PC-9 (cell line): ENCODE data around the gene SRP14. TPM values are rescaled to one million over a fixed set of nuclear protein-coding genes. Genes with fewer than 3 reads are reported as not detected.
"Not testable (repeated sequence)": the region's sequence is repeated elsewhere in the genome, so short reads cannot be mapped to it uniquely, and the experiment has no call there.

Experiments
- BruUV-seq: library from RNA; stranded (reverse); fragments of 400-500 nt; replicated peaks from 2 replicates; lab custom pipeline; 2021; lab: Mats Ljungman, UMichigan
- CTCF ChIA-PET: fragments of 300-600 bp; sonication (Branson Sonifier 250); formaldehyde crosslinking; loops from one replicate; lab custom pipeline; 2022; ENCODE audit warnings: antibody characterized with exemption; lab: Charles Lee
- POLR2A ChIA-PET: fragments of 300-600 bp; sonication (Branson Sonifier 250); formaldehyde crosslinking; loops from one replicate; lab custom pipeline; 2022; ENCODE audit warnings: antibody characterized with exemption; ENCODE audit not compliant: unreplicated experiment; lab: Charles Lee
- DNase-seq, 2 experiments: peaks; one replicate each; pipeline versions ENCODE4 v3.0.0 to v3.0.0-alpha.2; 2015 to 2022; ENCODE audit warnings: mixed read lengths in 1 of 2
- H2AFZ ChIP-seq: fragments of 200-600 bp; sonication (generic); 2 replicates; pipeline ENCODE4 v1.8.1; 2017; ENCODE audit warnings: antibody characterized with exemption
- H3F3A ChIP-seq: fragments of 200-600 bp; sonication (generic); 2 replicates; pipeline ENCODE4 v1.8.1; 2017; ENCODE audit warnings: antibody characterized with exemption, mild to moderate bottlenecking, low read depth; ENCODE audit not compliant: insufficient read depth
- H3K27ac ChIP-seq: fragments of 200-600 bp; sonication (generic); 2 replicates; pipeline ENCODE4 v1.6.1; 2016; ENCODE audit warnings: mixed run types
- H3K27me3 ChIP-seq: fragments of 200-600 bp; sonication (generic); 2 replicates; pipeline ENCODE4 v1.6.1; 2016; ENCODE audit warnings: low read depth, mixed run types; ENCODE audit not compliant: insufficient read depth
- H3K36me3 ChIP-seq: fragments of 200-600 bp; sonication (generic); 2 replicates; pipeline ENCODE4 v1.6.1; 2016; ENCODE audit warnings: low read depth, mixed run types
- H3K4me1 ChIP-seq: fragments of 200-600 bp; sonication (generic); replicated peaks from 2 replicates; pipeline ENCODE4 v1.6.1; 2016; ENCODE audit warnings: mixed run types; ENCODE audit not compliant: insufficient read depth
- H3K4me2 ChIP-seq: fragments of 200-600 bp; sonication (generic); 2 replicates; pipeline ENCODE4 v1.6.1; 2017; ENCODE audit warnings: mixed run types
- H3K4me3 ChIP-seq: fragments of 200-600 bp; sonication (generic); 2 replicates; pipeline ENCODE4 v1.6.1; 2016; ENCODE audit warnings: mixed run types
- H3K79me2 ChIP-seq: fragments of 200-600 bp; sonication (generic); 2 replicates; pipeline ENCODE4 v1.6.1; 2017; ENCODE audit warnings: low read depth, mixed run types
- H3K9me2 ChIP-seq: fragments of 200-600 bp; sonication (generic); 2 replicates; pipeline ENCODE4 v1.8.1; 2017; ENCODE audit warnings: mild to moderate bottlenecking; ENCODE audit not compliant: insufficient read depth
- H3K9me3 ChIP-seq: fragments of 200-600 bp; sonication (generic); 2 replicates; pipeline ENCODE4 v1.8.1; 2016; ENCODE audit warnings: low read depth; ENCODE audit not compliant: insufficient read depth
- H4K20me1 ChIP-seq: fragments of 200-600 bp; sonication (generic); 2 replicates; pipeline ENCODE4 v1.8.1; 2017; ENCODE audit not compliant: insufficient read depth
- EZH2 ChIP-seq: fragments of 200-600 bp; sonication (generic); IDR thresholded peaks from 2 replicates; pipeline ENCODE4 v1.8.0; 2017; ENCODE audit warnings: antibody characterized with exemption, low read depth
- intact Hi-C: fragments of 100-400 bp; cut with micrococcal nuclease; formaldehyde crosslinking; loops from one replicate; pipeline ENCODE4 v1.10.0; 2022; ENCODE audit not compliant: unreplicated experiment
- total RNA-seq: library from RNA; stranded (reverse); gene quantifications from 2 replicates; pipeline ENCODE4 v1.2.3, GENCODE V29; 2021
- TF ChIP-seq, protein P1 (sequence below): fragments of 200-600 bp; sonication (generic); conservative IDR thresholded peaks from 2 replicates; pipeline ENCODE4 v1.6.1; 2017; ENCODE audit warnings: mixed run types, antibody characterized with exemption, mild to moderate bottlenecking, moderate library complexity

SRP14 gene
- total RNA-seq, 1 experiment from 2014 or later = 196 TPM

DNA sequence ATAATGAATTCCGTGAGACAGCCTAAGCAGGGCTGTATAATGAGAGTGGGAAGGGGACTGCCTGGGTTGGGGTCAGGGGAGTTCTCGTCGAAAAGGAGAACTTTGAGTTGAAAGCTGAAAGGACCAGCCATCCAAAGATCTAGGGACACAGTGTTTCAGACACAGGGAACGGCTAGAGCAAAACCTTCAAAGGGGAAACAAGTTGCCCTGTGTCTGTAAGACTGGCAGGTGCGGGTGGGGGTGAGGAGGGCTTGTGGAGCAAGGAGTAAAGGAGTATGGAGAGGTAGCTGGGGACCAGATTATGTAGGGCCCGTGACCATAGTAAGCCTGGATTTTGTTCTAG, 1.3 kb upstream of the SRP14 start:
- Histone ChIP-seq H3K27ac (no peak overlapping the region), H3K36me3 (0 out of 2 replicates have a peak, but pooled peaks cover 5% of the 10 kb centered on the region), H3K79me2 (peaks cover 24% of the 10 kb centered on the region), H3K9me2 (no peaks in the 10 kb centered on the region), H3K27me3 (no peaks in the 10 kb centered on the region), H2AFZ (no peak overlapping the region), H3F3A (no peaks in the 10 kb centered on the region; the same call in 1 of the 2 replicates), H3K4me2 (peak overlapping the region; percentile 96), H3K4me1 (peaks cover 21% of the 10 kb centered on the region), H4K20me1 (no peaks in the 10 kb centered on the region; the same call in 1 of the 2 replicates), H3K9me3 (no peaks in the 10 kb centered on the region; the same call in 1 of the 2 replicates), H3K4me3 (peak overlapping the region; percentile 84; the same call in 1 of the 2 replicates)
- intact Hi-C loops = no loop called here
- TF ChIP-seq, protein P1, sequence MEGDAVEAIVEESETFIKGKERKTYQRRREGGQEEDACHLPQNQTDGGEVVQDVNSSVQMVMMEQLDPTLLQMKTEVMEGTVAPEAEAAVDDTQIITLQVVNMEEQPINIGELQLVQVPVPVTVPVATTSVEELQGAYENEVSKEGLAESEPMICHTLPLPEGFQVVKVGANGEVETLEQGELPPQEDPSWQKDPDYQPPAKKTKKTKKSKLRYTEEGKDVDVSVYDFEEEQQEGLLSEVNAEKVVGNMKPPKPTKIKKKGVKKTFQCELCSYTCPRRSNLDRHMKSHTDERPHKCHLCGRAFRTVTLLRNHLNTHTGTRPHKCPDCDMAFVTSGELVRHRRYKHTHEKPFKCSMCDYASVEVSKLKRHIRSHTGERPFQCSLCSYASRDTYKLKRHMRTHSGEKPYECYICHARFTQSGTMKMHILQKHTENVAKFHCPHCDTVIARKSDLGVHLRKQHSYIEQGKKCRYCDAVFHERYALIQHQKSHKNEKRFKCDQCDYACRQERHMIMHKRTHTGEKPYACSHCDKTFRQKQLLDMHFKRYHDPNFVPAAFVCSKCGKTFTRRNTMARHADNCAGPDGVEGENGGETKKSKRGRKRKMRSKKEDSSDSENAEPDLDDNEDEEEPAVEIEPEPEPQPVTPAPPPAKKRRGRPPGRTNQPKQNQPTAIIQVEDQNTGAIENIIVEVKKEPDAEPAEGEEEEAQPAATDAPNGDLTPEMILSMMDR = no peak
- ChIA-PET CTCF (no interaction called here), POLR2A (no interaction called here)
- DNase-seq = no peak
- BruUV-seq = no TSS peak

DNA sequence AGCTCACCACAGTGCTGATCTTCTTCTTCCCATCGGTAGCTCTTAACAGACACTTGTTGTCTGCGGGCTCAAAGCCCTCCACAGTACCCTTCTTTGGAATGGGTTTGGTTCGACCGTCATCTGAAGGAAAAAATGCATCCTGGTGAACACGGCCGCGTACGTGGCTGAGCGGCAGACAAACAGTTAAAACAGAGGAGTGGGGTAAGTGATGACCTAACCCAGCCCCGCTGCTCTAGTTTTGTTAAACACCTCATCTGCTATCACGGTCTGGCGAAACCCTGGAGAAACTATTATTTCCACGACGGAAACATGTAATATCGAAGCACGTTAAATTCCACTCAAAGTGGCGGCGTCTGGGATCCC, 725 bp downstream of the SRP14 start:
- Histone ChIP-seq H3K4me2 (peak overlapping the region; percentile 96), H3K79me2 (peaks cover 24% of the 10 kb centered on the region), H3K27ac (peak overlapping the region; percentile 57), H3F3A (no peaks in the 10 kb centered on the region; the same call in 1 of the 2 replicates), H3K4me1 (peaks cover 14% of the 10 kb centered on the region), H3K9me3 (no peaks in the 10 kb centered on the region; the same call in 1 of the 2 replicates), H3K36me3 (0 out of 2 replicates have a peak, but pooled peaks cover 5% of the 10 kb centered on the region), H2AFZ (peak overlapping the region; percentile 96), H3K4me3 (peak overlapping the region; percentile 84), H3K27me3 (no peaks in the 10 kb centered on the region), H4K20me1 (no peaks in the 10 kb centered on the region; the same call in 1 of the 2 replicates), H3K9me2 (no peaks in the 10 kb centered on the region)
- no peak for DNase-seq
- no peak for TF ChIP-seq EZH2
- TF ChIP-seq, protein P1 = no peak
- intact Hi-C loops = loop anchor here (5.0 kb wide), 1 partner anchor 256 kb away; the partner anchor contains the start of gene FSIP1
- ChIA-PET CTCF (interaction anchor here (1.4 kb wide), 1 partner anchor 68 kb away, joined by 3 read pairs; no protein-coding TSS in a partner anchor), POLR2A (no interaction called here)
- no TSS peak for BruUV-seq

DNA sequence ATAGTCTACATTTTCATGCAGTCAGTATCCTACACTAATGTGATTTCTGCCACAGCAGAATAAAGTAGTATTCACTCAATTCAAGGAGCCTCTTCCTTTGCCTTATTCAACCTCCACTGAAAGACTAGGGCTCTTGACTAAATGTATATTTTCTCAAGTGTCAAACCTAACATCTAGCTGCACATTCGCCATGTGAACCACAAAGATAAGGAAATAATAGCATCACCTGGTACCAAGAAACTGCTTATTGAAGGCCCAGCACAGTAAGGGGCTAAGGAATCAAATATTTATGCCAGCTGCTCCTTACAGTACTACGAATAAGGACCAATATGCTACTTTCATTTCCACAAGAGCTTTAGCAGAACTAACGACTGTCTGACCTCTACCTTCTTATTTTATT, 1.3 kb downstream of the SRP14 start:
- TF ChIP-seq, protein P1 = no peak
- no peak for TF ChIP-seq EZH2
- intact Hi-C loops = loop anchor here (5.0 kb wide), 1 partner anchor 255 kb away; the partner anchor contains the start of gene FSIP1
- H3K27me3 ChIP-seq = no peaks in the 10 kb centered on the region
- peaks cover 24% of the 10 kb centered on the region for H3K79me2 ChIP-seq
- H4K20me1 ChIP-seq = no peaks in the 10 kb centered on the region; the same call in 1 of the 2 replicates
- H3K36me3 ChIP-seq = 0 out of 2 replicates have a peak, but pooled peaks cover 5% of the 10 kb centered on the region
- DNase-seq = no peak
- peak overlapping the region; percentile 84 for H3K4me3 ChIP-seq
- no peaks in the 10 kb centered on the region; the same call in 1 of the 2 replicates for H3F3A ChIP-seq
- ChIA-PET POLR2A (no interaction called here), CTCF (interaction anchor here (0.6 to 1.4 kb wide), 3 partner anchors 68 to 250 kb away, joined by 3 read pairs; no protein-coding TSS in a partner anchor)
- H3K9me3 ChIP-seq = no peaks in the 10 kb centered on the region; the same call in 1 of the 2 replicates
- peak overlapping the region; percentile 96 for H3K4me2 ChIP-seq
- no peaks in the 10 kb centered on the region for H3K9me2 ChIP-seq
- no peak overlapping the region for H2AFZ ChIP-seq
- H3K27ac ChIP-seq = no peak overlapping the region
- H3K4me1 ChIP-seq = peaks cover 14% of the 10 kb centered on the region
- BruUV-seq = no TSS peak

DNA sequence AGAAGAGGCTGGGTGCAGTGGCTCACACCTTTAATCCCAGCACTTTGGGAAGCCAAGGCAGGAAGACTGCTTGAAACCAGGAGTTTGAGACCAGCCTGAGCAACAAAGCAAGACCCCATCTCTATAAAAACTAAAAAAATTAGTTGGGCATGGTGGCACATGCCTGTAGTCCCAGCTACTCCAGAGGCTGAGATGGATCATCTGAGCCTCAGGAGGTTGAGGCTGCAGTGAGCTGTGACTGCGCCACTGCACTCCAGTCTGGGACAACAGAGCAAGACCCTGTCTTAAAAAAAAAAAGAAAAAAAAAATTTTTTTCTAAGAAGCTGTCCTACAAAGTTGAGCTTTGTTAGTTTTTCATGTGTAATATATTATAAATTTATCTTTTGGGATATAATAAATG, 3.8 kb downstream of the SRP14 start:
- H3F3A ChIP-seq, H3K4me3 ChIP-seq, H3K27ac ChIP-seq, H3K4me2 ChIP-seq, H4K20me1 ChIP-seq, H3K9me3 ChIP-seq, H3K27me3 ChIP-seq, BruUV-seq, H3K9me2 ChIP-seq, H2AFZ ChIP-seq, H3K36me3 ChIP-seq, DNase-seq: not testable (repeated sequence)
- ChIA-PET POLR2A (interaction anchor here (0.6 kb wide), 1 partner anchor 71 kb away, joined by 6 read pairs; no protein-coding TSS in a partner anchor), CTCF (interaction anchor here (0.6 kb wide), 1 partner anchor 1149 kb away, joined by 4 read pairs; no protein-coding TSS in a partner anchor)
- peaks cover 13% of the 10 kb centered on the region for H3K4me1 ChIP-seq
- intact Hi-C loops = loop anchor here (5.0 kb wide), 1 partner anchor 253 kb away; the partner anchor contains the start of gene FSIP1
- peaks cover 24% of the 10 kb centered on the region for H3K79me2 ChIP-seq
